Vagina (tissue), 2 donors: ENCODE measurements around the gene HGD. TPM values are rescaled to one million over a fixed set of nuclear protein-coding genes. Genes with fewer than 3 reads are reported as not detected.
"Not testable (repeated sequence)": the region's sequence is repeated elsewhere in the genome, so short reads cannot be mapped to it uniquely, and the experiment has no call there.

Source experiments
- DNase-seq, 2 donors: peaks; one replicate each; pipeline ENCODE4 v3.0.0-alpha.2; 2017; ENCODE audit errors: extremely low spot score in 2 of 2
- H3K27ac ChIP-seq: fragments of 200-600 bp; sonication (generic); one replicate; pipeline ENCODE4 v1.5.1; 2019
- H3K27me3 ChIP-seq: fragments of 200-600 bp; sonication (generic); one replicate; pipeline ENCODE4 v1.5.1; 2019
- H3K36me3 ChIP-seq, 2 donors: fragments of 200-600 bp; sonication (generic); one replicate each; pipeline ENCODE4 v1.5.1; 2017 to 2019
- H3K4me1 ChIP-seq: fragments of 200-600 bp; sonication (generic); one replicate; pipeline ENCODE4 v1.5.1; 2019
- H3K4me3 ChIP-seq, 2 donors: fragments of 200-600 bp; sonication (generic); 1 replicate in 1 of 2; 2 replicates in 1 of 2; pipeline ENCODE4 v1.5.1; 2016 to 2019
- H3K9me3 ChIP-seq: fragments of 200-600 bp; sonication (generic); one replicate; pipeline ENCODE4 v1.5.1; 2019
- POLR2A ChIP-seq, 2 donors: fragments of 450-650 bp; IDR thresholded peaks; one replicate each; pipeline ENCODE4 v1.6.1; 2017; ENCODE audit warnings: antibody characterized with exemption in 2 of 2, mild to moderate bottlenecking in 2 of 2, moderate library complexity in 2 of 2
- POLR2AphosphoS5 ChIP-seq, 2 donors: sonication (generic); formaldehyde crosslinking; IDR thresholded peaks; one replicate each; pipeline ENCODE4 v1.9.0; 2017; ENCODE audit warnings: antibody characterized with exemption in 2 of 2, mild to moderate bottlenecking in 2 of 2, low read depth in 1 of 2; ENCODE audit not compliant: insufficient read depth in 1 of 2
- intact Hi-C: fragments of 100-400 bp; cut with DNase I; formaldehyde crosslinking; loops from one replicate; pipeline ENCODE4 v1.15.1; 2023
- total RNA-seq: library from RNA; depleted of rRNA; stranded (reverse); fragments of >200 nt; gene quantifications from one replicate; pipeline ENCODE4 v1.2.3, GENCODE V29; 2016
- TF ChIP-seq, protein P1 (sequence below), 3 experiments: fragments of 450-650 bp in 2 of 3; fragments of 200-600 bp in 1 of 3; sonication (generic) in 1 of 3; IDR thresholded peaks; one replicate each; pipeline ENCODE4 v1.5.1; 2017 to 2019; ENCODE audit warnings: antibody characterized with exemption in 3 of 3, mild to moderate bottlenecking in 2 of 3, moderate library complexity in 2 of 3

HGD gene
- total RNA-seq, 1 donor from 2014 or later: not detected

DNA sequence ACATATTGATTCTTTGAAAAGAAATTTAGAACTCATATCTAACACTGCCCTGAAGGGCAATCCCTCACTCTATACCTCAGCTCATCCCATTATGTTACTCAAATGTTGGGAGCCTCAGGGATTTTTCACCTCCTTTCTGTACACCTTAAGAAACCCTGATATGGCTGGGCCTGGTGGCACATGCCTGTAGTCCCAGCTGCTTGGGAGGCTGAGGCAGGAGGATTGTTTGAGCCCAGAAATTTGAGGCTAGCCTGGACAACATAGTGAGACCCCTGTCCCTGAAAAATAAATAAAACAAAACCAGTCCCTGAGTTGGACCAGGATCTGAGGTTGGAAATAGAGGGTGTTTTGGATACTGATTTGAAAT lies 58.3 kb downstream of the HGD start:
- TF ChIP-seq POLR2A (IDR thresholded peaks at IDR 0.05) (no peak), POLR2AphosphoS5 (IDR thresholded peaks at IDR 0.05; ENCODE audit: insufficient read depth in 1 of 2, low read depth in 1 of 2) (no peak)
- TF ChIP-seq, protein P1, sequence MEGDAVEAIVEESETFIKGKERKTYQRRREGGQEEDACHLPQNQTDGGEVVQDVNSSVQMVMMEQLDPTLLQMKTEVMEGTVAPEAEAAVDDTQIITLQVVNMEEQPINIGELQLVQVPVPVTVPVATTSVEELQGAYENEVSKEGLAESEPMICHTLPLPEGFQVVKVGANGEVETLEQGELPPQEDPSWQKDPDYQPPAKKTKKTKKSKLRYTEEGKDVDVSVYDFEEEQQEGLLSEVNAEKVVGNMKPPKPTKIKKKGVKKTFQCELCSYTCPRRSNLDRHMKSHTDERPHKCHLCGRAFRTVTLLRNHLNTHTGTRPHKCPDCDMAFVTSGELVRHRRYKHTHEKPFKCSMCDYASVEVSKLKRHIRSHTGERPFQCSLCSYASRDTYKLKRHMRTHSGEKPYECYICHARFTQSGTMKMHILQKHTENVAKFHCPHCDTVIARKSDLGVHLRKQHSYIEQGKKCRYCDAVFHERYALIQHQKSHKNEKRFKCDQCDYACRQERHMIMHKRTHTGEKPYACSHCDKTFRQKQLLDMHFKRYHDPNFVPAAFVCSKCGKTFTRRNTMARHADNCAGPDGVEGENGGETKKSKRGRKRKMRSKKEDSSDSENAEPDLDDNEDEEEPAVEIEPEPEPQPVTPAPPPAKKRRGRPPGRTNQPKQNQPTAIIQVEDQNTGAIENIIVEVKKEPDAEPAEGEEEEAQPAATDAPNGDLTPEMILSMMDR (IDR thresholded peaks at IDR 0.05): no peak
- no peak overlapping the region for H3K27ac ChIP-seq
- no peak overlapping the region for H3K4me3 ChIP-seq
- intact Hi-C loops: no loop called here
- no peaks in the 10 kb centered on the region for H3K27me3 ChIP-seq
- H3K9me3 ChIP-seq: peaks cover 4% of the 10 kb centered on the region
- H3K36me3 ChIP-seq: no peaks in the 10 kb centered on the region
- no peaks in the 10 kb centered on the region for H3K4me1 ChIP-seq
- no peak for DNase-seq

DNA sequence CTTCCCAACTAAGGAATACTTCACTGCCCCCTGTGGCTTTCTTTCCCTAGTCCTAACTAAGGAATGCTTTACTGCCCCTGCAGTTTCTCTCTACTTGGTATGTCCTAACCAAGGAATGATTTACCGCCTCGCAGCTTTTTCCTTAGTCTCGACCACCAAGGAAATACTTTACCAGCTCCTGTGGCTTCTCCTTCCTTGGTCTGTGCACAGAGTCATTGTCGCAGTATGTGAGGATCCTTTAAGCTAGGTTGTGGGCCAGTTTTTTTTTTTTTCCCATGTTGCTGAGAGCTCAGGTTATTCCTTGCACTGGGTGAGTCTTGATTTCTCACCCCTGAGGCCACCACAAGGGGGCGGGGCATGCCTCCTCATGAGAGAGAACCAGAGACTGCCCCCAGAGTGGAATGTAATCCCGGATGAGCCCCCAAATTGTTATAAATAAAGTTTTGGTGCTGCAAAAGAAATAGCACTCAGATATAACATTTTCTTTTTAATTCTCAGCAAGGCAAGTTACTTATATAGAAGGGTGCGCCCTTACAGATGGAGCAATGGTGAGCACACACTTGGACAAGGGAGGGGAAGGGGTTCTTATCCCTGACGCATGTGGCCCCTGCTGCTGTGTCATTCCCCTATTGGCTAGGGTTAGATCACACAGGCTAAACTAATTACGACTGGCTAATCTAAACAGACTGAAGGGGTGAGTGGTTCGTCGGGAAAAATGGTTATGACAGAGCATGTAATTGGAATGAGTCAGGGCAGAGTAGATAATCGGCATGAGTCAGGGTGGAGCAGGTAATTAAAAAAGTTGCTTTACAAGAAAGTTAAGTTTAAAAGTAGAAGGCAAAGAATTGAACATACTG lies 58.9 kb downstream of the HGD start:
- peaks cover 4% of the 10 kb centered on the region for H3K9me3 ChIP-seq
- H3K4me1 ChIP-seq: no peaks in the 10 kb centered on the region
- no peak overlapping the region for H3K4me3 ChIP-seq
- no peak overlapping the region for H3K27ac ChIP-seq
- DNase-seq: no peak
- TF ChIP-seq POLR2A (IDR thresholded peaks at IDR 0.05) (no peak), POLR2AphosphoS5 (IDR thresholded peaks at IDR 0.05; ENCODE audit: insufficient read depth in 1 of 2, low read depth in 1 of 2) (peak in 1 of 2 donors; percentile 59)
- no peaks in the 10 kb centered on the region for H3K27me3 ChIP-seq
- intact Hi-C loops: no loop called here
- H3K36me3 ChIP-seq: no peaks in the 10 kb centered on the region

DNA sequence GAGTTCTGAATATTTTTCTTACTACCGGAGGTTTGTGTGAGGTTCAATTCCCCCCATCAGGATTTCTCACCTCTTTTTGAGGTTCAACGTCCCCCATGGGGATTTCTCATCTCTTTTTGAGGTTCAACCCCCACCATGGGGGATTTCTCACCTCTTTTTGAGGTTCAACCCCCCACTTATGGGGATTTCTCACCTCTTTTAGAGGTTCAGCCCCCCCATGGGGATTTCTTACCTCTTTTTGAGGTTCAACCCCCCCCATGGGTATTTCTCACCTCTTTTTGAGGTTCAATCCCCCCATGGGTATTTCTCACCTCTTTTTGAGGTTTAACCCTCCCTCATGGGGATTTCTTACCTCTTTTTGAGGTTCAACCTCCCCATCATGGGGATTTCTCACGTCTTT lies 59.6 kb downstream of the HGD start:
- TF ChIP-seq POLR2AphosphoS5 (IDR thresholded peaks at IDR 0.05; ENCODE audit: insufficient read depth in 1 of 2, low read depth in 1 of 2) (no peak), POLR2A (IDR thresholded peaks at IDR 0.05) (no peak)
- TF ChIP-seq, protein P1 (IDR thresholded peaks at IDR 0.05): no peak
- intact Hi-C loops: no loop called here

DNA sequence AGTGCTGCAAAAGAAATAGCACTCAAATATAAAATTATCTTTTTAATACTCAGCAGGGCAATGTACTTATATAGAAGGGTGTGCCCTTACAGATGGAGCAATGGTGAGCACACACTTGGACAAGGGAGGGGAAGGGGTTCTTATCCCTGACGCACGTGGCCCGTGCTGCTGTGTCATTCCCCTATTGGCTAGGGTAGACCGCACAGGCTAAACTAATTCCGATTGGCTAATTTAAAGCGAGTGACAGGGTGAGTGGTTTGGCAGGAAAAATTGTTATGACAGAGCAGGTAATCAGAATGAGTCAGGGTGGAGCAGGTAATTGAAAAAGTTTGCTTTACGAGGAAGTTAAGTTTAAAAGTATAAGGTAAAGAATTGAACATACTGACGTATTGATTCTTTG lies 65.3 kb downstream of the HGD start:
- DNase-seq, intact Hi-C loops, H3K36me3 ChIP-seq, H3K27me3 ChIP-seq, H3K9me3 ChIP-seq, H3K4me3 ChIP-seq, H3K4me1 ChIP-seq: not testable (repeated sequence)
- peak overlapping the region; percentile 70 for H3K27ac ChIP-seq
- TF ChIP-seq POLR2AphosphoS5 (IDR thresholded peaks at IDR 0.05; ENCODE audit: insufficient read depth in 1 of 2, low read depth in 1 of 2): peak in 1 of 2 donors; percentile 10

More for the DNA sequence above, 59.6 kb downstream of the HGD start:
- H3K36me3 ChIP-seq: no peaks in the 10 kb centered on the region
- no peak for DNase-seq
- H3K9me3 ChIP-seq: peaks cover 4% of the 10 kb centered on the region
- H3K27me3 ChIP-seq: no peaks in the 10 kb centered on the region
- no peak overlapping the region for H3K27ac ChIP-seq
- H3K4me1 ChIP-seq: no peaks in the 10 kb centered on the region
- no peak overlapping the region for H3K4me3 ChIP-seq

DNA sequence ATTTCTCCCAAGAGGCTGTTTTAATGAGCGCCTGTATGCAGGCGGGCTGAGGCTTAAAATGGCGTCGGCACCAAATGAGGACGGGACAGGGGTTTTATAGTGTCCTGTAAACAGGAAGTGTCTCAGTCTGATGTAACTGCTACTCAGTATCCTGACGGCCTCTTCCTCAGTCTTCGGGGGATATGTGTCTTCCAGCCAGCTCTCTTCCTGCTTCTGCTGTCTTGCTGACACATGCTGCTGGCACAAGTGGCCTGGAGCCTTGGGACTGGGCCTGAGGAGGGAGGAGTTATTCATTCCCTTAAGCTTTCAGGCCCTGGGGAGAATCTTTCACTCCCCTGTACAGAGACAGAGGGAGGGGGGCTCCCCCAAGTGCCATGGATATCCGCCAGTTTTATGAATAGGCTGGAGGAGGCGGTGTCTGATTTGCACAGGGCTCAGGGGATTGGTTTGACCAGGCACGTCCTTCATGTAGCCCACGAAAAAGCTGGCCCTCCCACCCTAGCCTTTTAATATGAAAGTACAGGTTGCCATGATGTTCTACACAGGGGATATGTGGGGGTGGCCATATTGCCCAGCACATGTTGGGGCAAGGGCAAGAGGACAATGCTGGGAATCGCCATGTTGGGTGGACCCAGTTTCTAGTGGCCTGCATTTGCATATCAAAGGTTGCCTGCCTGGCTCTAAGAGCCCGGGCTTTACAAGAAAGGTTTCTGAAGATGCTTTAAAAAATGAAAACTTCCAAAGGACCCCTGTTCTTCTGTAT lies 66.0 kb downstream of the HGD start:
- intact Hi-C loops: no loop called here
- no peaks in the 10 kb centered on the region for H3K36me3 ChIP-seq
- H3K4me3 ChIP-seq: peak overlapping the region in 1 of 2 donors; percentile 10
- H3K9me3 ChIP-seq: no peaks in the 10 kb centered on the region
- H3K4me1 ChIP-seq: no peaks in the 10 kb centered on the region
- no peaks in the 10 kb centered on the region for H3K27me3 ChIP-seq
- TF ChIP-seq, protein P1 (IDR thresholded peaks at IDR 0.05): no peak
- TF ChIP-seq POLR2AphosphoS5 (IDR thresholded peaks at IDR 0.05; ENCODE audit: insufficient read depth in 1 of 2, low read depth in 1 of 2): peak; percentile 18 to 71
- peak in 1 of 2 donors; percentile 16 for TF ChIP-seq POLR2A (IDR thresholded peaks at IDR 0.05)
- peak; percentile 94 to 97 for DNase-seq
- H3K27ac ChIP-seq: peak overlapping the region; percentile 70
